IPS-NIHi7 (cell line): ENCODE results near the gene TFB2M.
"Not testable (repeated sequence)": the region's sequence is repeated elsewhere in the genome, so short reads cannot be mapped to it uniquely, and the experiment has no call there.

Experiments used
- DNase-seq: peaks from one replicate; pipeline ENCODE4 v3.0.0; 2012; ENCODE audit warnings: mixed read lengths; ENCODE audit errors: extremely low spot score

Gene TFB2M

GRCh38 chr1:246566128-246566812, at the start of gene TFB2M, which contains the start of gene CNST:
TFB2M (minus strand) TSS chr1:246566261; CDS start chr1:246566138, 123 bp downstream.
CNST (plus strand) TSS chr1:246566456; CDS start chr1:246591563, 25,107 bp downstream.
- DNase-seq: peak; percentile 96

- no peak for DNase-seq
These were observed 47.2 kb upstream of the TFB2M start for GRCh38 chr1:246613096-246613758.

- no peak for DNase-seq
These were observed 43.6 kb upstream of the TFB2M start for GRCh38 chr1:246609632-246610031.

GRCh38 chr1:246608616-246609376, 42.7 kb upstream of the TFB2M start:
- DNase-seq: peak; percentile 31

- no peak for DNase-seq
These were observed 41.4 kb upstream of the TFB2M start for GRCh38 chr1:246607462-246607861.

- DNase-seq: not testable (repeated sequence)
These were observed 39.2 kb upstream of the TFB2M start for GRCh38 chr1:246605231-246605630.

- DNase-seq: no peak
These were observed 36.1 kb upstream of the TFB2M start for GRCh38 chr1:246602194-246602593.

GRCh38 chr1:246600579-246600978, 34.5 kb upstream of the TFB2M start:
- DNase-seq: no peak

- DNase-seq: no peak
These were observed 33.3 kb upstream of the TFB2M start for GRCh38 chr1:246599315-246599714.

- no peak for DNase-seq
These were observed 31.9 kb upstream of the TFB2M start for GRCh38 chr1:246597971-246598370.

- no peak for DNase-seq
These were observed 31.3 kb upstream of the TFB2M start for GRCh38 chr1:246597340-246597739.

GRCh38 chr1:246595146-246595545, 29.1 kb upstream of the TFB2M start:
- no peak for DNase-seq

- DNase-seq: no peak
These were observed 26.6 kb upstream of the TFB2M start for GRCh38 chr1:246592695-246593094.

- DNase-seq: no peak
These were observed 25.9 kb upstream of the TFB2M start for GRCh38 chr1:246591958-246592357.

- no peak for DNase-seq
These were observed 25.4 kb upstream of the TFB2M start for GRCh38 chr1:246591504-246591903.

- no peak for DNase-seq
These were observed 25.0 kb upstream of the TFB2M start for GRCh38 chr1:246591047-246591446.

- not testable (repeated sequence) for DNase-seq
These were observed 23.9 kb upstream of the TFB2M start for GRCh38 chr1:246589919-246590318.

GRCh38 chr1:246588159-246588721, 22.2 kb upstream of the TFB2M start:
- no peak for DNase-seq

- DNase-seq: no peak
These were observed 21.5 kb upstream of the TFB2M start for GRCh38 chr1:246587606-246588005.

- no peak for DNase-seq
These were observed 21.0 kb upstream of the TFB2M start for GRCh38 chr1:246587032-246587431.

- DNase-seq: no peak
These were observed 17.6 kb upstream of the TFB2M start for GRCh38 chr1:246583448-246584185.

- DNase-seq: no peak
These were observed 17.0 kb upstream of the TFB2M start for GRCh38 chr1:246583056-246583440.
